HEK293T (cell line): ENCODE results near the gene DHRS1.

Source experiments
- CTCF ChIA-PET: fragments of 350-600 bp; formaldehyde crosslinking; extraction: SDS; loops from one replicate; lab custom pipeline; 2021; ENCODE audit warnings: antibody characterized with exemption, inconsistent platforms; lab: Yijun Ruan, JAX
- POLR2A ChIA-PET: fragments of 350-600 bp; formaldehyde crosslinking; extraction: SDS; loops from one replicate; lab custom pipeline; 2020; ENCODE audit warnings: antibody characterized with exemption, inconsistent platforms; lab: Yijun Ruan, JAX
- DNase-seq: peaks from one replicate; pipeline ENCODE4 v3.0.0; 2012; ENCODE audit warnings: mixed read lengths; ENCODE audit errors: extremely low spot score
- ARNT ChIP-seq: fragments of 450-650 bp; IDR thresholded peaks from 2 replicates; pipeline ENCODE4 v1.6.1; 2017; ENCODE audit warnings: mild to moderate bottlenecking
- BHLHE40 ChIP-seq: fragments of 450-650 bp; IDR thresholded peaks from 2 replicates; pipeline ENCODE4 v1.6.1; 2016; ENCODE audit warnings: mild to moderate bottlenecking, moderate library complexity, borderline replicate concordance
- CTBP1 ChIP-seq: fragments of 450-650 bp; IDR thresholded peaks from 2 replicates; pipeline ENCODE4 v1.6.1; 2016; ENCODE audit warnings: borderline replicate concordance
- ELF4 ChIP-seq: fragments of 450-650 bp; IDR thresholded peaks from 2 replicates; pipeline ENCODE4 v1.6.1; 2017; ENCODE audit warnings: antibody characterized with exemption
- FOXA1 ChIP-seq: fragments of 450-650 bp; IDR thresholded peaks from 2 replicates; pipeline ENCODE4 v1.6.1; 2016; ENCODE audit warnings: mild to moderate bottlenecking
- FOXK2 ChIP-seq: fragments of 450-650 bp; IDR thresholded peaks from 2 replicates; pipeline ENCODE4 v1.6.1; 2016; ENCODE audit warnings: mild to moderate bottlenecking
- FOXM1 ChIP-seq: fragments of 450-650 bp; IDR thresholded peaks from 2 replicates; pipeline ENCODE4 v1.6.1; 2017; ENCODE audit warnings: mild to moderate bottlenecking, borderline replicate concordance
- HDGF ChIP-seq: fragments of 450-650 bp; IDR thresholded peaks from 2 replicates; pipeline ENCODE4 v1.6.1; 2017; ENCODE audit warnings: antibody characterized with exemption, borderline replicate concordance
- L3MBTL2 ChIP-seq: fragments of 450-650 bp; conservative IDR thresholded peaks from 2 replicates; pipeline ENCODE4 v1.6.1; 2016; ENCODE audit warnings: mild to moderate bottlenecking
- LEF1 ChIP-seq: fragments of 450-650 bp; IDR thresholded peaks from 2 replicates; pipeline ENCODE4 v1.6.1; 2017; ENCODE audit warnings: mild to moderate bottlenecking, borderline replicate concordance
- NFRKB ChIP-seq: fragments of 450-650 bp; IDR thresholded peaks from 2 replicates; pipeline ENCODE4 v1.6.1; 2016; ENCODE audit warnings: mild to moderate bottlenecking, moderate library complexity
- PKNOX1 ChIP-seq: fragments of 450-650 bp; IDR thresholded peaks from 2 replicates; pipeline ENCODE4 v1.6.1; 2016
- SP1 ChIP-seq: fragments of 450-650 bp; IDR thresholded peaks from 2 replicates; pipeline ENCODE4 v1.6.1; 2017
- SUZ12 ChIP-seq: fragments of 450-650 bp; IDR thresholded peaks from 2 replicates; pipeline ENCODE4 v1.6.1; 2016; ENCODE audit warnings: mild to moderate bottlenecking
- TARDBP ChIP-seq: fragments of 450-650 bp; IDR thresholded peaks from 2 replicates; pipeline ENCODE4 v1.6.1; 2016
- ZNF384 ChIP-seq: fragments of 450-650 bp; IDR thresholded peaks from 2 replicates; pipeline ENCODE4 v1.6.1; 2016

DHRS1 gene

GRCh38 chr14:24271834-24272263 lies 27.7 kb downstream of the DHRS1 start:
- TF ChIP-seq L3MBTL2 (peak; percentile 50; the same call in 1 of the 2 replicates), ZNF384 (no peak)
- ChIA-PET POLR2A (interaction anchor here (0.9 to 2.5 kb wide), 24 partner anchors 10 to 170 kb away, joined by 3 to 52 read pairs (median 8); partner anchors contain the start of genes CHMP4A, CIDEB, DCAF11 and DHRS1), CTCF (interaction anchor here (0.6 to 2.0 kb wide), 6 partner anchors 9 to 56 kb away, joined by 3 to 6 read pairs (median 4); partner anchors contain the start of genes MDP1 and TINF2)
- DNase-seq, result no peak

GRCh38 chr14:24271134-24271833 lies 28.3 kb downstream of the DHRS1 start, which contains the start of gene RABGGTA:
RABGGTA (minus strand) TSS chr14:24271597; CDS start chr14:24271115, 482 bp downstream.
- POLR2A ChIA-PET, result interaction anchor here (0.8 to 2.5 kb wide), 28 partner anchors 10 to 171 kb away, joined by 3 to 52 read pairs (median 8); partner anchors contain the start of genes CHMP4A, CIDEB, DCAF11 and DHRS1
- TF ChIP-seq ARNT (peak; percentile 34; the same call in 1 of the 2 replicates), TARDBP (no peak), PKNOX1 (peak; percentile 98), L3MBTL2 (peak; percentile 85), LEF1 (0 out of 2 replicates have a peak, but pooled peaks have one; percentile 34), CTBP1 (no peak), HDGF (no peak), ELF4 (0 out of 2 replicates have a peak, but pooled peaks have one; percentile 16)
- peak; percentile 94 for DNase-seq
- CTCF ChIA-PET, result interaction anchor here (0.6 to 2.0 kb wide), 11 partner anchors 9 to 181 kb away, joined by 3 to 6 read pairs (median 4); partner anchors contain the start of genes MDP1, TGM1 and TINF2

GRCh38 chr14:24270537-24271133 lies 28.9 kb downstream of the DHRS1 start:
- POLR2A ChIA-PET, result interaction anchor here (0.8 to 2.5 kb wide), 26 partner anchors 10 to 171 kb away, joined by 3 to 52 read pairs (median 8); partner anchors contain the start of genes CHMP4A, CIDEB, DCAF11 and DHRS1
- CTCF ChIA-PET, result interaction anchor here (0.6 to 2.0 kb wide), 9 partner anchors 8 to 180 kb away, joined by 3 to 6 read pairs (median 5); partner anchors contain the start of genes MDP1, TGM1 and TINF2
- no peak for TF ChIP-seq FOXM1
- TF ChIP-seq FOXA1, result no peak
- no peak for TF ChIP-seq CTBP1
- TF ChIP-seq NFRKB, result no peak
- no peak for TF ChIP-seq PKNOX1
- no peak for TF ChIP-seq BHLHE40
- TF ChIP-seq ZNF384, result no peak
- no peak for TF ChIP-seq FOXK2
- no peak for TF ChIP-seq LEF1
- TF ChIP-seq SUZ12, result no peak
- TF ChIP-seq TARDBP, result no peak
- DNase-seq, result no peak

- no peak for DNase-seq
- POLR2A ChIA-PET, result interaction anchor here (1.4 to 2.5 kb wide), 11 partner anchors 9 to 74 kb away, joined by 4 to 52 read pairs (median 12); partner anchors contain the start of genes CHMP4A, CIDEB, DHRS1 and NOP9
- no peak for TF ChIP-seq HDGF
- TF ChIP-seq CTBP1, result no peak
- TF ChIP-seq ZNF384, result no peak
- TF ChIP-seq SUZ12, result no peak
- no peak for TF ChIP-seq LEF1
- TF ChIP-seq BHLHE40, result no peak
- no peak for TF ChIP-seq L3MBTL2
- no peak for TF ChIP-seq ARNT
- no peak for TF ChIP-seq ELF4
- no peak for TF ChIP-seq NFRKB
- no peak for TF ChIP-seq FOXA1
- TF ChIP-seq FOXK2, result no peak
- no peak for TF ChIP-seq SP1
- TF ChIP-seq TARDBP, result no peak
- no peak for TF ChIP-seq FOXM1
- no peak for TF ChIP-seq PKNOX1
- CTCF ChIA-PET, result interaction anchor here (0.9 to 1.2 kb wide), 3 partner anchors 27 to 172 kb away, joined by 3 to 6 read pairs (median 3); partner anchors contain the start of gene TINF2
Measured at GRCh38 chr14:24269910-24270536, 29.6 kb downstream of the DHRS1 start.

- CTCF ChIA-PET, result interaction anchor here (0.7 to 1.2 kb wide), 2 partner anchors 26 to 64 kb away, joined by 3 read pairs; no protein-coding TSS in a partner anchor
Measured at GRCh38 chr14:24269368-24269767, 30.2 kb downstream of the DHRS1 start.

More at GRCh38 chr14:24269368-24269767, 30.2 kb downstream of the DHRS1 start:
- POLR2A ChIA-PET, result interaction anchor here (0.9 to 2.0 kb wide), 2 partner anchors 27 to 30 kb away, joined by 3 to 7 read pairs; partner anchors contain the start of gene TINF2
- TF ChIP-seq PKNOX1, result no peak
- no peak for TF ChIP-seq FOXA1
- no peak for TF ChIP-seq HDGF
- no peak for TF ChIP-seq ZNF384
- TF ChIP-seq CTBP1, result no peak
- TF ChIP-seq TARDBP, result no peak
- no peak for DNase-seq
